ENCODE measurements around the gene PPP2R2B. TPM values are rescaled to one million over a fixed set of nuclear protein-coding genes. Genes with fewer than 3 reads are reported as not detected.

PPP2R2B gene
- total RNA-seq, 1 donor from 2014 or later: 0.95 TPM

- Histone ChIP-seq H3K36me3 (no peaks in the 10 kb centered on the region), H3K4me3 (no peak overlapping the region), H3K4me1 (no peaks in the 10 kb centered on the region), H3K27ac (no peak overlapping the region), H3K9me3 (no peaks in the 10 kb centered on the region), H3K27me3 (ENCODE audit: low read depth) (no peaks in the 10 kb centered on the region)
- intact Hi-C loops (cut with DNase I): no loop called here
- DNase-seq: no peak
- ATAC-seq: no peak
- TF ChIP-seq CTCF (IDR thresholded peaks at IDR 0.05): no peak
Observed at GRCh38 chr5:146796144-146796543, 82.4 kb downstream of the PPP2R2B start.

- H3K4me3 ChIP-seq: no peak overlapping the region
- no peak for TF ChIP-seq CTCF (IDR thresholded peaks at IDR 0.05)
- no peaks in the 10 kb centered on the region for H3K27me3 ChIP-seq (ENCODE audit: low read depth)
- no peaks in the 10 kb centered on the region for H3K36me3 ChIP-seq
- H3K4me1 ChIP-seq: no peaks in the 10 kb centered on the region
- intact Hi-C loops (cut with DNase I): no loop called here
- H3K27ac ChIP-seq: no peak overlapping the region
- DNase-seq (no peak), ATAC-seq (no peak)
- H3K9me3 ChIP-seq: no peaks in the 10 kb centered on the region
Observed at GRCh38 chr5:146794326-146795029, 84.1 kb downstream of the PPP2R2B start.

- no peak overlapping the region for H3K27ac ChIP-seq
- no peak for ATAC-seq
- intact Hi-C loops (cut with DNase I): no loop called here
Observed at GRCh38 chr5:146793709-146794108, 84.8 kb downstream of the PPP2R2B start.

GRCh38 chr5:146791471-146791870, 87.1 kb downstream of the PPP2R2B start:
- Histone ChIP-seq H3K27me3 (ENCODE audit: low read depth) (no peaks in the 10 kb centered on the region), H3K4me3 (no peak overlapping the region), H3K36me3 (no peaks in the 10 kb centered on the region), H3K4me1 (no peaks in the 10 kb centered on the region), H3K27ac (no peak overlapping the region), H3K9me3 (no peaks in the 10 kb centered on the region)
- intact Hi-C loops (cut with DNase I): no loop called here
- no peak for ATAC-seq
- no peak for DNase-seq
- TF ChIP-seq CTCF (IDR thresholded peaks at IDR 0.05): no peak

More at GRCh38 chr5:146793709-146794108, 84.8 kb downstream of the PPP2R2B start:
- H3K4me3 ChIP-seq: no peak overlapping the region
- no peaks in the 10 kb centered on the region for H3K9me3 ChIP-seq
- no peaks in the 10 kb centered on the region for H3K4me1 ChIP-seq
- no peak for DNase-seq
- no peaks in the 10 kb centered on the region for H3K36me3 ChIP-seq
- no peaks in the 10 kb centered on the region for H3K27me3 ChIP-seq (ENCODE audit: low read depth)
- no peak for TF ChIP-seq CTCF (IDR thresholded peaks at IDR 0.05)

GRCh38 chr5:146789712-146790653, 88.6 kb downstream of the PPP2R2B start:
- Histone ChIP-seq H3K27me3 (ENCODE audit: low read depth) (no peaks in the 10 kb centered on the region), H3K27ac (no peak overlapping the region), H3K9me3 (no peaks in the 10 kb centered on the region), H3K4me1 (no peaks in the 10 kb centered on the region), H3K4me3 (no peak overlapping the region), H3K36me3 (no peaks in the 10 kb centered on the region)
- intact Hi-C loops (cut with DNase I): no loop called here
- no peak for TF ChIP-seq CTCF (IDR thresholded peaks at IDR 0.05)
- DNase-seq (no peak), ATAC-seq (no peak)
